SK-N-SH (cell line): Measurements from ENCODE around the gene RNF126. TPM values are rescaled to one million over a fixed set of nuclear protein-coding genes. Genes with fewer than 3 reads are reported as not detected.

ENCODE experiments used
- polyA plus RNA-seq, 3 experiments: library from polyadenylated mRNA; depleted of rRNA; stranded (reverse); fragments of >200 nt; gene quantifications; 2 replicates each; pipeline ENCODE4 v1.2.3, GENCODE V29; 2012

RNF126 gene
- polyA plus RNA-seq, 1 of the 3 experiments (the other 2 are of a cell fraction) = 12.9 TPM

Other genes starting within 250 kb of the RNF126 start
- 0.64 and 0.80 TPM in 2 replicates for gene SHC2, start 202.2 kb downstream of the RNF126 start, polyA plus RNA-seq (2012; rRNA removed)
- gene MADCAM1, start 166.7 kb downstream of the RNF126 start, polyA plus RNA-seq (2012; rRNA removed) = 0.63 and 0.81 TPM in 2 replicates
- 28.3 and 31.0 TPM in 2 replicates for gene TPGS1, start 155.7 kb downstream of the RNF126 start, polyA plus RNA-seq (2012; rRNA removed)
- 69.2 and 96.7 TPM in 2 replicates for gene CDC34, start 131.5 kb downstream of the RNF126 start, polyA plus RNA-seq (2012; rRNA removed)
- gene GZMM, start 119.2 kb downstream of the RNF126 start, polyA plus RNA-seq (2012; rRNA removed) = not detected in 2 replicates
- gene BSG, start 90.6 kb downstream of the RNF126 start, polyA plus RNA-seq (2012; rRNA removed) = 745 and 835 TPM in 2 replicates
- 3.4 and 5.6 TPM in 2 replicates for gene HCN2, start 73.3 kb downstream of the RNF126 start, polyA plus RNA-seq (2012; rRNA removed)
- 38.2 and 40.1 TPM in 2 replicates for gene POLRMT, start 29.7 kb downstream of the RNF126 start, polyA plus RNA-seq (2012; rRNA removed)
- gene FGF22, start 23.3 kb downstream of the RNF126 start, polyA plus RNA-seq (2012; rRNA removed) = 0.62 and 0.93 TPM in 2 replicates
- gene FSTL3, start 13.2 kb upstream of the RNF126 start, polyA plus RNA-seq (2012; rRNA removed) = 64.4 and 73.0 TPM in 2 replicates
- gene PRSS57, start 32.2 kb upstream of the RNF126 start, polyA plus RNA-seq (2012; rRNA removed) = not detected in 2 replicates
- 6.2 and 15.6 TPM in 2 replicates for gene PALM, start 45.7 kb upstream of the RNF126 start, polyA plus RNA-seq (2012; rRNA removed)
- gene MISP, start 87.9 kb upstream of the RNF126 start, polyA plus RNA-seq (2012; rRNA removed) = 0.03 and 0.08 TPM in 2 replicates
- gene PTBP1, start 134.2 kb upstream of the RNF126 start, polyA plus RNA-seq (2012; rRNA removed) = 172 and 243 TPM in 2 replicates
- gene PLPPR3, start 158.7 kb upstream of the RNF126 start, polyA plus RNA-seq (2012; rRNA removed) = 1.5 and 1.6 TPM in 2 replicates
- 0.15 TPM in 2 replicates for gene AZU1, start 164.6 kb upstream of the RNF126 start, polyA plus RNA-seq (2012; rRNA removed)
- not detected in 2 replicates for gene PRTN3, start 177.8 kb upstream of the RNF126 start, polyA plus RNA-seq (2012; rRNA removed)
- not detected in 2 replicates for gene ELANE, start 189.1 kb upstream of the RNF126 start, polyA plus RNA-seq (2012; rRNA removed)
- 2.5 and 3.2 TPM in 2 replicates for gene CFD, start 196.4 kb upstream of the RNF126 start, polyA plus RNA-seq (2012; rRNA removed)
- 30.0 and 40.6 TPM in 2 replicates for gene MED16, start 230.0 kb upstream of the RNF126 start, polyA plus RNA-seq (2012; rRNA removed)
- not detected in 2 replicates for gene RNU6-9, start 230.3 kb upstream of the RNF126 start, polyA plus RNA-seq (2012; rRNA removed)